GM12878 (cell line): ENCODE data around the gene PRM3. TPM values are rescaled to one million over a fixed set of nuclear protein-coding genes. Genes with fewer than 3 reads are reported as not detected.

Source experiments
- ATAC-seq: fragments of 200-7000 bp; cut with Tn5 transposase; 3 replicates; pipeline ENCODE4 v1.9.1; 2020; ENCODE audit warnings: mild to moderate bottlenecking, moderate library complexity
- BruUV-seq: library from RNA; stranded (reverse); fragments of 400-500 nt; replicated peaks from 2 replicates; lab custom pipeline; 2021; lab: Mats Ljungman, UMichigan
- CTCF ChIA-PET: fragments of 300-600 bp; sonication (Branson Sonifier 250); formaldehyde crosslinking; extraction: SDS; loops from one replicate; lab custom pipeline; 2021; ENCODE audit warnings: inconsistent platforms; lab: Yijun Ruan, JAX
- POLR2A ChIA-PET: fragments of 350-600 bp; formaldehyde crosslinking; extraction: SDS; loops from one replicate; lab custom pipeline; 2021; ENCODE audit warnings: inconsistent platforms; lab: Charles Lee
- RAD21 ChIA-PET: fragments of 300-600 bp; sonication (Branson Sonifier 250); formaldehyde crosslinking; loops from one replicate; lab custom pipeline; 2023; ENCODE audit warnings: antibody characterized with exemption; ENCODE audit not compliant: unreplicated experiment; lab: Charles Lee
- SMC1A ChIA-PET: fragments of 300-600 bp; sonication (Branson Sonifier 250); formaldehyde crosslinking; loops from one replicate; lab custom pipeline; 2023; ENCODE audit not compliant: unreplicated experiment, uncharacterized antibody; lab: Charles Lee
- DNase-seq: peaks from one replicate; pipeline ENCODE4 v3.0.0-alpha.2; 2011; ENCODE audit warnings: low read depth, low spot score
- FAIRE-seq: peaks from 3 replicates; lab custom pipeline; 2011; peaks lifted over from hg19 to GRCh38; lab: Jason Lieb, UNC
- H2AFZ ChIP-seq: 2 replicates; pipeline ENCODE4 v1.6.0; 2011; ENCODE audit warnings: low read depth, low read length, control low read depth; ENCODE audit not compliant: control insufficient read depth
- H3K27ac ChIP-seq: 2 replicates; pipeline ENCODE4 v1.5.1; 2011; ENCODE audit warnings: control low read depth; ENCODE audit not compliant: control insufficient read depth, insufficient read depth
- H3K27me3 ChIP-seq, 2 experiments: replicated peaks in 1 of 2; 2 replicates each; pipeline versions ENCODE4 v1.6.0 to v1.6.1; 2011; ENCODE audit warnings: low read length in 1 of 2; ENCODE audit not compliant: control insufficient read depth in 2 of 2, insufficient read depth in 2 of 2
- H3K36me3 ChIP-seq, 2 experiments: 2 replicates each; pipeline ENCODE4 v1.5.1; 2011; ENCODE audit warnings: low read length in 1 of 2; ENCODE audit not compliant: control insufficient read depth in 2 of 2, insufficient read depth in 2 of 2
- H3K4me1 ChIP-seq: 2 replicates; pipeline ENCODE4 v1.6.1; 2011; ENCODE audit warnings: mild to moderate bottlenecking, low read length, moderate library complexity, mixed read lengths; ENCODE audit not compliant: control insufficient read depth, insufficient read depth
- H3K4me2 ChIP-seq: 2 replicates; pipeline ENCODE4 v1.6.0; 2011; ENCODE audit warnings: control low read depth; ENCODE audit not compliant: control insufficient read depth, insufficient read depth
- H3K4me3 ChIP-seq: fragments of 200-600 bp; sonication (generic); 2 replicates; pipeline ENCODE4 v1.5.1; 2016
- H3K79me2 ChIP-seq: 2 replicates; pipeline ENCODE4 v1.6.0; 2011; ENCODE audit warnings: low read length; ENCODE audit not compliant: control insufficient read depth, insufficient read depth
- H3K9ac ChIP-seq: 2 replicates; pipeline ENCODE4 v1.8.0; 2011; ENCODE audit warnings: low read length, control low read depth, mixed read lengths; ENCODE audit not compliant: control insufficient read depth, insufficient read depth
- H3K9me3 ChIP-seq: replicated peaks from 3 replicates; pipeline ENCODE4 v1.5.1; 2011; ENCODE audit warnings: mild to moderate bottlenecking, low read length; ENCODE audit not compliant: control insufficient read depth, insufficient read depth
- H4K20me1 ChIP-seq: 2 replicates; pipeline ENCODE4 v1.6.0; 2011; ENCODE audit not compliant: control insufficient read depth, insufficient read depth
- BACH1 ChIP-seq: fragments of 450-650 bp; IDR thresholded peaks from 2 replicates; pipeline ENCODE4 v1.6.1; 2017; ENCODE audit warnings: mild to moderate bottlenecking, borderline replicate concordance
- CREB1 ChIP-seq: IDR thresholded peaks from 2 replicates; pipeline ENCODE4 v1.6.1; 2012; ENCODE audit warnings: low read depth, mild to moderate bottlenecking, inconsistent platforms
- GABPA ChIP-seq: IDR thresholded peaks from 2 replicates; pipeline ENCODE4 v1.6.1; 2014; ENCODE audit warnings: antibody characterized with exemption, low read depth, mild to moderate bottlenecking, inconsistent platforms
- NR2C1 ChIP-seq: fragments of 450-650 bp; IDR thresholded peaks from 2 replicates; pipeline ENCODE4 v1.6.1; 2017; ENCODE audit warnings: antibody characterized with exemption, mild to moderate bottlenecking, moderate library complexity
- TARDBP ChIP-seq: IDR thresholded peaks from 2 replicates; pipeline ENCODE4 v1.6.1; 2016; ENCODE audit warnings: borderline replicate concordance
- TCF7 ChIP-seq: IDR thresholded peaks from 2 replicates; pipeline ENCODE4 v1.6.1; 2014; ENCODE audit warnings: antibody characterized with exemption, borderline replicate concordance
- WGBS: methylation state at CpG from one replicate; pipeline ENCODE4 v1.1.6; 2016; ENCODE audit warnings: low lambda C conversion rate; ENCODE audit not compliant: insufficient replicate concordance, insufficient coverage; ENCODE audit errors: missing lambda C conversion rate; 5-methylcytosine and 5-hydroxymethylcytosine counted together
- in situ Hi-C: fragments of 300-500 bp; cut with MboI; formaldehyde crosslinking; loops from 9 replicates; pipeline ENCODE4 v1.14.3; 2018; ENCODE audit warnings: mixed read lengths
- intact Hi-C: fragments of 100-400 bp; cut with micrococcal nuclease; formaldehyde crosslinking; loops from one replicate; pipeline ENCODE4 v1.14.2; 2022; ENCODE audit not compliant: unreplicated experiment
- polyA plus RNA-seq, 11 experiments: library from polyadenylated mRNA; depleted of rRNA in 4 of 11; unstranded in 6 of 11; stranded (reverse) in 5 of 11; fragments of >200 nt; fragmentation: Nextera tagmentation in 4 of 11; fragmentation: Illumina TruSeq in 1 of 11; extraction: Ambion mirVana in 4 of 11; extraction: Trizol in 1 of 11; gene quantifications; 1 replicate in 1 of 11; 2 replicates in 10 of 11; pipeline versions ENCODE4 v1.2.1 to v1.2.3, GENCODE V29; 2011 to 2016; ENCODE audit warnings: inconsistent platforms in 2 of 11, missing spikeins in 2 of 11, low read depth in 1 of 11
- total RNA-seq, 4 experiments: library from RNA; depleted of rRNA in 3 of 4; stranded (reverse); fragments of >200 nt in 3 of 4; fragmentation: Illumina TruSeq in 1 of 4; extraction: Trizol in 1 of 4; gene quantifications; 2 replicates each; pipeline versions ENCODE4 v1.2.1 to v1.2.3, GENCODE V29; 2013 to 2021
- TF ChIP-seq, protein P1 (sequence below): fragments of 450-650 bp; IDR thresholded peaks from 2 replicates; pipeline ENCODE4 v1.6.1; 2017; ENCODE audit warnings: mild to moderate bottlenecking, moderate library complexity
- TF ChIP-seq, protein P2 (sequence below): IDR thresholded peaks from 2 replicates; pipeline ENCODE4 v1.6.1; 2011; ENCODE audit warnings: borderline replicate concordance, low read depth, mild to moderate bottlenecking, moderate library complexity, mixed read lengths, low read length; ENCODE audit not compliant: insufficient read depth; ENCODE audit errors: extremely low read length
- TF ChIP-seq, protein P3 (sequence below): fragments of 450-650 bp; conservative IDR thresholded peaks from 2 replicates; pipeline ENCODE4 v1.6.1; 2017; ENCODE audit warnings: mild to moderate bottlenecking, moderate library complexity
- TF ChIP-seq, protein P4 (sequence below): fragments of 450-650 bp; IDR thresholded peaks from 2 replicates; pipeline ENCODE4 v1.6.1; 2017; ENCODE audit warnings: mild to moderate bottlenecking, moderate library complexity

PRM3 gene
- total and polyA plus RNA-seq, 10 of the 15 experiments (the other 5 are each of a cell fraction or from before 2014, with no cell fraction given), result not detected

DNA sequence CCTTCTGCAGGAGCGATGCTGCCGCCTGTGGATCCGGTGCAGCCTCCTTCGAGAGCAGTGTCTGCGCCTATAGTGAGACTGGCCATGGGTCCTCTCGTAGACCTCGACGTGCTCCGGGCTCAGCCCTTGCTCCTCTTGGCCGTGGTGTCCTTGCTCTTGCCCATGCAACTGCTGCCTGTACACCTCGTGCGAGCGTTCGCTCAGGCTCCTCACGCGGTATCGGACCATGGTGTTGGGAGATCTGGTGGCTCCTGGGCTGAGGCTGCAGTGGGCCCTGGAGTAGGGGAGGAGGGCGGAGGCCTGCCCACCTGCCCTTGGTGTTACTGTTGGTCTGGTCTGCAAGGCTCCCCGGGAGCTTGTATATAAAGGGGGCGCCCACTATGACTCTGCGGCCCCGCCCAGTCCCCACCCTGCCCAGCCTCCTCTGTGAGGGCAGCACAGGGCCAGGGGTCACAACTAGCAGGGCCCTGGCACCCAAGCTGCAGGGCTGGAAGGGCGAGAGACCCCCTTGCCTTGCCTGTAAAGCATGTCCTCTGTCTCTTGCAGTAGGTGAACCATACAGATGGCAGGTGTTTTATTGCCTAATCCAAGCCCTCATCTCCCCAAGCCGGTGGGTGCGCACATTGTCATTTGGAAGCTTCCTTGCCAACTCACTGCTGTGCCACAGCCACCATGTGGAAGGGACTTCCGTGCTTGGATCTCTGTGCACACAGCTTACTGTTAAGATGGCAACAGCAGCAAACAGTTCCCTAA, 2.9 kb upstream of the PRM3 start, which contains the start of gene PRM2:
PRM2 (minus strand) TSS at position 338 of the 753 bp plus-strand sequence; CDS start at position 228, 110 bp downstream.
- H3K9ac ChIP-seq, result no peak within 1 kb of the TSS
- ChIA-PET SMC1A (interaction anchor here (0.8 kb wide), 1 partner anchor 22 kb away, joined by 3 read pairs; no protein-coding TSS in a partner anchor), CTCF (interaction anchor here (1.0 kb wide), 1 partner anchor 305 kb away, joined by 5 read pairs; no protein-coding TSS in a partner anchor), RAD21 (interaction anchor here (1.6 kb wide), 1 partner anchor 21 kb away, joined by 4 read pairs; no protein-coding TSS in a partner anchor), POLR2A (interaction anchor here (0.7 kb wide), 1 partner anchor 8 kb away, joined by 6 read pairs; no protein-coding TSS in a partner anchor)
- H3K4me1 ChIP-seq, result no peaks in the 10 kb centered on the region
- H4K20me1 ChIP-seq, result no peaks in the 10 kb centered on the region
- WGBS, result 75% methylated on average over 26 of the region's 26 CpGs
- H3K4me3 ChIP-seq, result no peak within 1 kb of the TSS
- no peaks in the 10 kb centered on the region for H3K79me2 ChIP-seq
- FAIRE-seq, result no peak
- in situ Hi-C loops, result no loop called here
- BruUV-seq, result no TSS peak
- H3K9me3 ChIP-seq, result no peaks in the 10 kb centered on the region
- no peak within 1 kb of the TSS for H2AFZ ChIP-seq
- no peak within 1 kb of the TSS for H3K4me2 ChIP-seq
- ATAC-seq, result no peak
- no peaks in the 10 kb centered on the region for H3K27me3 ChIP-seq
- no peaks in the 10 kb centered on the region for H3K36me3 ChIP-seq
- intact Hi-C loops, result no loop called here
- no peak within 1 kb of the TSS for H3K27ac ChIP-seq
- no peak for DNase-seq
- TF ChIP-seq, protein P1, sequence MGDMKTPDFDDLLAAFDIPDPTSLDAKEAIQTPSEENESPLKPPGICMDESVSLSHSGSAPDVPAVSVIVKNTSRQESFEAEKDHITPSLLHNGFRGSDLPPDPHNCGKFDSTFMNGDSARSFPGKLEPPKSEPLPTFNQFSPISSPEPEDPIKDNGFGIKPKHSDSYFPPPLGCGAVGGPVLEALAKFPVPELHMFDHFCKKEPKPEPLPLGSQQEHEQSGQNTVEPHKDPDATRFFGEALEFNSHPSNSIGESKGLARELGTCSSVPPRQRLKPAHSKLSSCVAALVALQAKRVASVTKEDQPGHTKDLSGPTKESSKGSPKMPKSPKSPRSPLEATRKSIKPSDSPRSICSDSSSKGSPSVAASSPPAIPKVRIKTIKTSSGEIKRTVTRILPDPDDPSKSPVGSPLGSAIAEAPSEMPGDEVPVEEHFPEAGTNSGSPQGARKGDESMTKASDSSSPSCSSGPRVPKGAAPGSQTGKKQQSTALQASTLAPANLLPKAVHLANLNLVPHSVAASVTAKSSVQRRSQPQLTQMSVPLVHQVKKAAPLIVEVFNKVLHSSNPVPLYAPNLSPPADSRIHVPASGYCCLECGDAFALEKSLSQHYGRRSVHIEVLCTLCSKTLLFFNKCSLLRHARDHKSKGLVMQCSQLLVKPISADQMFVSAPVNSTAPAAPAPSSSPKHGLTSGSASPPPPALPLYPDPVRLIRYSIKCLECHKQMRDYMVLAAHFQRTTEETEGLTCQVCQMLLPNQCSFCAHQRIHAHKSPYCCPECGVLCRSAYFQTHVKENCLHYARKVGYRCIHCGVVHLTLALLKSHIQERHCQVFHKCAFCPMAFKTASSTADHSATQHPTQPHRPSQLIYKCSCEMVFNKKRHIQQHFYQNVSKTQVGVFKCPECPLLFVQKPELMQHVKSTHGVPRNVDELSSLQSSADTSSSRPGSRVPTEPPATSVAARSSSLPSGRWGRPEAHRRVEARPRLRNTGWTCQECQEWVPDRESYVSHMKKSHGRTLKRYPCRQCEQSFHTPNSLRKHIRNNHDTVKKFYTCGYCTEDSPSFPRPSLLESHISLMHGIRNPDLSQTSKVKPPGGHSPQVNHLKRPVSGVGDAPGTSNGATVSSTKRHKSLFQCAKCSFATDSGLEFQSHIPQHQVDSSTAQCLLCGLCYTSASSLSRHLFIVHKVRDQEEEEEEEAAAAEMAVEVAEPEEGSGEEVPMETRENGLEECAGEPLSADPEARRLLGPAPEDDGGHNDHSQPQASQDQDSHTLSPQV, result no peak
- TF ChIP-seq GABPA (no peak), BACH1 (no peak), CREB1 (no peak), TARDBP (no peak), TCF7 (no peak), NR2C1 (no peak)
- TF ChIP-seq, protein P2, sequence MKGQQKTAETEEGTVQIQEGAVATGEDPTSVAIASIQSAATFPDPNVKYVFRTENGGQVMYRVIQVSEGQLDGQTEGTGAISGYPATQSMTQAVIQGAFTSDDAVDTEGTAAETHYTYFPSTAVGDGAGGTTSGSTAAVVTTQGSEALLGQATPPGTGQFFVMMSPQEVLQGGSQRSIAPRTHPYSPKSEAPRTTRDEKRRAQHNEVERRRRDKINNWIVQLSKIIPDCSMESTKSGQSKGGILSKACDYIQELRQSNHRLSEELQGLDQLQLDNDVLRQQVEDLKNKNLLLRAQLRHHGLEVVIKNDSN, result no peak
- TF ChIP-seq, protein P3, sequence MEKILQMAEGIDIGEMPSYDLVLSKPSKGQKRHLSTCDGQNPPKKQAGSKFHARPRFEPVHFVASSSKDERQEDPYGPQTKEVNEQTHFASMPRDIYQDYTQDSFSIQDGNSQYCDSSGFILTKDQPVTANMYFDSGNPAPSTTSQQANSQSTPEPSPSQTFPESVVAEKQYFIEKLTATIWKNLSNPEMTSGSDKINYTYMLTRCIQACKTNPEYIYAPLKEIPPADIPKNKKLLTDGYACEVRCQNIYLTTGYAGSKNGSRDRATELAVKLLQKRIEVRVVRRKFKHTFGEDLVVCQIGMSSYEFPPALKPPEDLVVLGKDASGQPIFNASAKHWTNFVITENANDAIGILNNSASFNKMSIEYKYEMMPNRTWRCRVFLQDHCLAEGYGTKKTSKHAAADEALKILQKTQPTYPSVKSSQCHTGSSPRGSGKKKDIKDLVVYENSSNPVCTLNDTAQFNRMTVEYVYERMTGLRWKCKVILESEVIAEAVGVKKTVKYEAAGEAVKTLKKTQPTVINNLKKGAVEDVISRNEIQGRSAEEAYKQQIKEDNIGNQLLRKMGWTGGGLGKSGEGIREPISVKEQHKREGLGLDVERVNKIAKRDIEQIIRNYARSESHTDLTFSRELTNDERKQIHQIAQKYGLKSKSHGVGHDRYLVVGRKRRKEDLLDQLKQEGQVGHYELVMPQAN, result no peak
- TF ChIP-seq, protein P4, sequence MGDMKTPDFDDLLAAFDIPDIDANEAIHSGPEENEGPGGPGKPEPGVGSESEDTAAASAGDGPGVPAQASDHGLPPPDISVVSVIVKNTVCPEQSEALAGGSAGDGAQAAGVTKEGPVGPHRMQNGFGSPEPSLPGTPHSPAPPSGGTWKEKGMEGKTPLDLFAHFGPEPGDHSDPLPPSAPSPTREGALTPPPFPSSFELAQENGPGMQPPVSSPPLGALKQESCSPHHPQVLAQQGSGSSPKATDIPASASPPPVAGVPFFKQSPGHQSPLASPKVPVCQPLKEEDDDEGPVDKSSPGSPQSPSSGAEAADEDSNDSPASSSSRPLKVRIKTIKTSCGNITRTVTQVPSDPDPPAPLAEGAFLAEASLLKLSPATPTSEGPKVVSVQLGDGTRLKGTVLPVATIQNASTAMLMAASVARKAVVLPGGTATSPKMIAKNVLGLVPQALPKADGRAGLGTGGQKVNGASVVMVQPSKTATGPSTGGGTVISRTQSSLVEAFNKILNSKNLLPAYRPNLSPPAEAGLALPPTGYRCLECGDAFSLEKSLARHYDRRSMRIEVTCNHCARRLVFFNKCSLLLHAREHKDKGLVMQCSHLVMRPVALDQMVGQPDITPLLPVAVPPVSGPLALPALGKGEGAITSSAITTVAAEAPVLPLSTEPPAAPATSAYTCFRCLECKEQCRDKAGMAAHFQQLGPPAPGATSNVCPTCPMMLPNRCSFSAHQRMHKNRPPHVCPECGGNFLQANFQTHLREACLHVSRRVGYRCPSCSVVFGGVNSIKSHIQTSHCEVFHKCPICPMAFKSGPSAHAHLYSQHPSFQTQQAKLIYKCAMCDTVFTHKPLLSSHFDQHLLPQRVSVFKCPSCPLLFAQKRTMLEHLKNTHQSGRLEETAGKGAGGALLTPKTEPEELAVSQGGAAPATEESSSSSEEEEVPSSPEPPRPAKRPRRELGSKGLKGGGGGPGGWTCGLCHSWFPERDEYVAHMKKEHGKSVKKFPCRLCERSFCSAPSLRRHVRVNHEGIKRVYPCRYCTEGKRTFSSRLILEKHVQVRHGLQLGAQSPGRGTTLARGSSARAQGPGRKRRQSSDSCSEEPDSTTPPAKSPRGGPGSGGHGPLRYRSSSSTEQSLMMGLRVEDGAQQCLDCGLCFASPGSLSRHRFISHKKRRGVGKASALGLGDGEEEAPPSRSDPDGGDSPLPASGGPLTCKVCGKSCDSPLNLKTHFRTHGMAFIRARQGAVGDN, result no peak
